Central memory CD4-positive, alpha-beta T cell (primary cell): ENCODE measurements around the gene PTK7.

ENCODE experiments used
- DNase-seq: peaks from one replicate; pipeline ENCODE4 v3.0.0; 2022

PTK7 gene

DNA sequence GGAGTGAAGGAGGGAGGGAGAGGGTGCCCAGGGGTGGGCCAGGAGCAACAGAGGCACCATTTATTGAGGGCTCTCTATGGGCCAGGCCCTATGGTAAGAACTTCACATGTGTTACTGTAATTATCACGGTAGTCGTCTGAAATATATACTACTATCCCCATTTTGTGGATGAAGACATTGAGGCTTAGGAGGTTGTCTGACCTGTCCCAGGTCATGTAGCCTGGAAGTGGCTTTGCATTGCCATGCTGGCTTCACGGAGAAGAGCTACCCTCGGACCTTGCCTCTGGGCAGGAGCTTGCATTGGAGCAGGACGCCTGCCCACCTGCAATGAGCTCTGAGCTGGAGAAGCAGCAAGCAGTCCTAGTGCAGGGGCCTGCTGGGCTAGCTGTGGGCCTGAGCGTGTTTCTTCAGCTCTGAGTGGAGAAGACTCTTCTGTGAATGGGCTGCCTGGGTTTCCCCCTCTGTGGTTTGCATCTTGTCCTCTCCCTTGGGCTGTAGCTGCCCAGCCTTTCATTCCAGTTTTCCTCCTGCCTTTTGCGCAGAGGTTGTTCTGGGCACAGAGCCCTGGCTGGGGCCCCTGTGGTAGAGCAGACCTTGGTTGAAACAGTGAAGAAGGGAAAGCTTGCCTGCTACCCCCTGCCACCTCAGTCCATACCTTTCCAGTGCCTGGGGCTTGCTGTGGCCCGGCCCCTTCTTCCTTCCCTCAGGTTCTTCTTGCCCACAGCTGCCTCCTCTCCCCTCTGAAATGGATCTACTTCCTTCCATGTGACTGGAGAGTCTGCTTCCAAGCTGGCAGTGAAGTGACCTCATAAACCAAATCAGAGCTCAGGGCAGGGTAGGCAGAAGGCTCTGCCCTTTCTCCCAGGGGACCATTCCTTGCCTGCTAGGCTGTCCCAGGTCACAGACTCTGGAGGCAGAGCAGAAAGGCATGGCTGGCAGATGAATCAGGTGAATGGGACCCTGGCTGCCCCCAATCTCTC lies 70.9 kb downstream of the PTK7 start:
- no peak for DNase-seq

- no peak for DNase-seq
Observed at GRCh38 chr6:43147691-43148477, 71.8 kb downstream of the PTK7 start.

DNA sequence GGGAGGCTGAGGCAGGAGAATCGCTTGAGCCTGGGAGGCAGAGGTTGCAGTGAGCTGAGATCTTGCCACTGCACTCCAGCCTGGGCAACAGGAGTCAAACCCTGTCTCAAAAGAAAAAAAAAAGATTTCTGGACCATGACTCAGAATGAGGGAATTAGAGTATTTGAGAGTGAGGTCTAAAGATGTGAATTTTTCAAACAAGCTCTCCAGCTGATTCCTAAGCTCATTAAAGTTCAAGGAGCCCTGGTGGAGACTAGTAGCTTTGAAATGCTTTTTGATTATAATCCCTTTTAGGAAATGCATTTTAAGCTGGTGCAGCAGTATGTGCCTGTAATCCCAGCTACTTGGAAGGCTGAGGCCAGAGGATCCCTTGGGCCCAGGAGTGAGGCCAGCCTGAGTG lies 73.2 kb downstream of the PTK7 start:
- DNase-seq: no peak

DNA sequence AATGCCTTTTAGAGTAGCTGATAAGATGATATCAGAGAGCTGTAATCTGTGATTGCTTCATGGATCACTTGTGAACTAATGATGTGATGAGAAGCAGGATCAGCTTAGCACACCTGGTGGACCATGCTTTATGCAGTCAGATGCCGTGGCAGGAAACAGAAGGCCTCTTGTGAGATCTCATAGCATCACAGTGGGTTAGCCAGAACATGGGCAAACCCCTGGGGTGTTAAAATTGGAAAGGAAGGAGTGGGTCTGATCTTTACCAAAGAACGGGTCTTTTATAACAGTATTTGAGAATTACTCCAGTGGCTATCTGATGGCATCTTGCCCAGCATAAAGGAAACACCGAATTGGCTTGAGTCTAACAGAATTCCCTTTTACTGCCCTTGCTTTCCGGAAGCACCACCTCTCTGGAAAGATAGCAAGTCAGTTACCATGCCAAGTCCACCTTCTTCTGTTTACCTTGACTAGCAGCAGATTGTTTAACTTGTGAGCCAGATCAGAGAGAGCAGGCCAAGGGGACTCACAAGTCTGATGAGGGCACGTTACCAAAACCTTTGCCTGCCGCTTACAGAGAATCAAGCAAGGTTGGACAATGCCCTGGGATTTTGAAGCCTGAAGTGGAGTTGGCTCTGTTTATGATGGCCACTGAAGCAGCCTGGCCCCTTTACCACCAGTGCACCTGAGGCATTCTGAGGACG lies 74.1 kb downstream of the PTK7 start:
- no peak for DNase-seq

GRCh38 chr6:43159599-43159998 lies 83.5 kb downstream of the PTK7 start:
- no peak for DNase-seq

- no peak for DNase-seq
Observed at GRCh38 chr6:43163899-43164298, 87.8 kb downstream of the PTK7 start.

GRCh38 chr6:43170417-43170930 lies 94.4 kb downstream of the PTK7 start:
- no peak for DNase-seq

DNA sequence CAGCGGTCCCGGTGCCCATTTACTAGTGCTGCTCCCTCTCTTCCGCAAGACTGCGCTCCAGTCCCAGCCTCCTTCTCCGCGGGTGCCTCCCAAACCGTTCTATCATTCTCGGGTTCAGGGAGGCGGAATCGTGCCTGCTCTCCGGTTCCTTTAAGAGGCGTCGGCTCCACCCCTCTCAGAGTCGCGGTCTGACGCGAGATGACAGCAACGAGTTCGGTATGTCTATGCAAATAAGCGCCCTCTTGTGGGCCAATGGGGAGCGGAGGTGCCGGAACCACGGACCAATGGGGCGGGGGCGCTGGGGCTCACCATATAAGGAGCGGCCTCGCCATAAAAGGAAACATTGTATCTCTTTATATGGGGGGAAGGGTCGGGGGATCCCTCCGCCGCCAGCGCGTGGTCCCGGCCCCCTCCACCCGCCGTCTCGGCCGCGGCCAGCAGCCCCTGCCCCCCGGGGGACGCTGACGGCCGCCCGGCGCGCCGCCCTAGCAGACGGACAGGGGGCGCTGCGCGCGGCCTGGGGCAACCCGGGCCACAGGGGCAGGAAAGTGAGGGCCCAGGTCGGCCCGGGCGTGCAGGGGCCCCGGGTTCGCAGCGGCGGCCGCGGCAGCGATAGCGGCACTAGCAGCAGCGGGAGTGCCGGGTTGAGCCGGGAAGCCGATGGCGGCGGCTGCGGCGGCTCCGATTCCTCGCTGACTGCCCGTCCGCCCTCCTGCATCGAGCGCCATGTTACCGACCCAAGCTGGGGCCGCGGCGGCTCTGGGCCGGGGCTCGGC lies 95.0 kb downstream of the PTK7 start, which contains the start of gene SRF:
Gene SRF (plus strand): TSS at position 339 of the 776 bp plus-strand sequence. CDS start 388 bp downstream, at position 727.
- DNase-seq: peak; percentile 98

- DNase-seq: peak; percentile 41
Observed at GRCh38 chr6:43171707-43172103, 95.6 kb downstream of the PTK7 start.

DNA sequence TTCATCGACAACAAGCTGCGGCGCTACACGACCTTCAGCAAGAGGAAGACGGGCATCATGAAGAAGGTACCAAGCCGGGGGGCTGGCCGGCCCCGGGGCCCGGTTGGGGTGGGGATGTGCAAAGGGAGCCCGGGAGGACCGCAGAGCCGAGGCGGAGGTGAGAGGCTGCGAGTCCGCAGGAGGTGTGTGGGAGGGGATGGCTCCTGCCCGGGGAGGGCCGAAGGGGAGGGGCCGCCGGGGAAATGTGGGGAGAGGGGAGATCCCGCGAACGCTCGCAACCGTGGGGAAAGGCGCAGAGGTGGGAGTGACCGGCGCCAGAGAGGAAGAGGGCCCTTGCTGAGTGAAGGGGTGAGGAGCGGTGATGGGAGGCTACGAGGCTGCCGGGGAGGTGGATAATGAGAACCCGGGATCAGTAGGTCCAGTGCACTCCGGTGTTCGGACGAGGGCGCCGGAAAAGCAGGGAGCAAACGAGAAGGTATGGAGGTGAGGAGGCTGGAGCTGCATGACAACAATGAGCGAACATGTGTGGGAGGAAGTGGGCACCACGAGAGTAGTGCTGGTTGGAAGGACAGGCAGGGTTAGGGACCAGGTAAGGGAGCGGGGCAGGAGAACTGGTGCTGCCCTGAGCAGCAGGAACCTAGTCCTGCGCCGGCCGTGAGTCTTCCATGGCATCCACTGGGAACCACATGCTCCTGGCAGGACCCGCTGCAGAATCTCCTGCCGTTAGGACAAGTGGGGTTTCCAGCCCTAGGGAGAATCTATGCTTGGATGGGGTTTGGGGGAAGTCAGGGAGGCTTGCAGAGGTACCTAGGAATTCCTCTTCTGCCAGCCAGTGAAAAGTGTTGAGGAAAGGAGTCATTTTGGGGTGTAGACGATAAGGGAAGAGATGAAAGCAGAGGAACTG lies 96.2 kb downstream of the PTK7 start:
- peak; percentile 37 for DNase-seq

GRCh38 chr6:43173591-43174262 lies 97.6 kb downstream of the PTK7 start:
- peak; percentile 19 for DNase-seq

DNA sequence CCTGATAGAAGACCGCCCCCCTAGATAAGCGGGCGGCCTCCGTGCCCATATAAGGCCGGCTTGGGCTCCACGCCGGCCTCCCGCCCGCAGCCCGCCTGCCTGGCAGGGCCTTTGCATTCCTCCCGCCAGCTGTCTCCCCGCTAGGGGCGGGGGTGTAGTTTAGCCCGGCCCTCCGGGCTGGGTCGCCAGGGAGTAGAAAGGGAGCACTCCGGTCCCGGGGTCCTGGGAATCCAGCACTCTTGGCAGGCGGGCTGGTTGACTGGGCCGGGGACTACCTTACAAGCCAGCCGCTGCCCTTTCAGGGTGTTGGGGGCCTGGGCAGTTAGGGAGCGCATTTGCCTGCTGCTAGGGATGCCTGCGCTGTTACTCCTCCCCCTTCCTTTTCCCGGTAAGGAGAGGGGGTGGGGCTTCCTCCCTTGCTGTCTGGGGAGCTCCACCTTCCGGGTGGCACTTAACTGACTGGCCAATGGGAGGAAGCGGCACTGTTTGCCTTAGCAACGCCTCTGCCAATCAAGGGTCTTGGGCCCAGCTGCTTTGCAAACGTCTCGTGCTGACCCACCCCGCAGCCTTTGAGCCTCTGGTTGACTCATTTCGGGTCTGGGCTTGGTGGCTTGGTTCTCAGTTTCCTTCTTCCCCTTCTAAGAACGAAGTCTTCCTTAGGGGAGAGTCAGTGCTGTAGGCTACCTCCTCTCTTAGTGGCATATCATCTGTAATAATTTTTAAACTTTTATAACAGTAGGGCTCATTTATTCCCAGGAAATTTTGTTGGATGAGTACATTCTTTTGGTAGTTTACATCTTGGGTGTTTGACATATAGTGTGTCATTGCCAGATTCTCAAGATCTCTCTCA lies 98.4 kb downstream of the PTK7 start:
- DNase-seq: peak; percentile 93

- DNase-seq: no peak
Observed at GRCh38 chr6:43175676-43176422, 99.7 kb downstream of the PTK7 start.

DNA sequence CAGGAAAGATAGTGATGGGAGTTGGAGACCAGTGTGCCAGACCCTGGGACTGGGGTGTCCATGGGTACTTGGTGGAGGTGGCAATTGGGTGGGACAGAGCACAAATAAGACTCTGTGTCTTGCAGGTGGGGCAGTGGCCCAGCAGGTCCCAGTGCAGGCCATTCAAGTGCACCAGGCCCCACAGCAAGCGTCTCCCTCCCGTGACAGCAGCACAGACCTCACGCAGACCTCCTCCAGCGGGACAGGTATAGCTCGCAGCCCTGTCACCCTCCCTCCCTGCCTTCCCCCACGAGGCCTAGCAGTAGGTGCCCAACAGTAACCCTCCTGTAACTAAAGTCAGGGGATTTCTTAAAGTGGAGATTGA lies 100.3 kb downstream of the PTK7 start:
- DNase-seq: no peak

GRCh38 chr6:43178150-43178549 lies 102.0 kb downstream of the PTK7 start:
- DNase-seq: no peak

GRCh38 chr6:43178951-43179830 lies 103.1 kb downstream of the PTK7 start:
- DNase-seq: no peak

- no peak for DNase-seq
Observed at GRCh38 chr6:43180058-43180457, 103.9 kb downstream of the PTK7 start.

DNA sequence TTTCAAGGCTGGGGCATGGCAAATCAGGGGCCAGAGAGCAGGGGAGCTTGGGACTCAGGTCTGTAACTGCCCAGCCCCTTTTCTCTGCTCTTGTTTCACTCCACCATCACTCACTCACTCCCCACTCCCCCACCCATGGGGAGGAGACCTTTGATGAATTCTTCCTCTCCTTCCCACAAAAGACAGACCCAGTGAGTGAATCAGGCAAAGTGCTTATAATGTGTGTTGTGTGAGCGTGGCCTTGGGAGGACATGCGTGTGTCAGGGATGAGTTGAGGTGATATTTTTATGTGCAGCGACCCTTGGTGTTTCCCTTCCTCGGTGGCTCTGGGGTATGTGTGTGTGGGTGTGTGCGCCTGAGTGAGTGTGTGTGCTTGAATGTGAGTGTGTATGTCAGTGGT lies 104.9 kb downstream of the PTK7 start:
- no peak for DNase-seq
